ENCODE results near the gene FAM107B.

FAM107B gene

DNA sequence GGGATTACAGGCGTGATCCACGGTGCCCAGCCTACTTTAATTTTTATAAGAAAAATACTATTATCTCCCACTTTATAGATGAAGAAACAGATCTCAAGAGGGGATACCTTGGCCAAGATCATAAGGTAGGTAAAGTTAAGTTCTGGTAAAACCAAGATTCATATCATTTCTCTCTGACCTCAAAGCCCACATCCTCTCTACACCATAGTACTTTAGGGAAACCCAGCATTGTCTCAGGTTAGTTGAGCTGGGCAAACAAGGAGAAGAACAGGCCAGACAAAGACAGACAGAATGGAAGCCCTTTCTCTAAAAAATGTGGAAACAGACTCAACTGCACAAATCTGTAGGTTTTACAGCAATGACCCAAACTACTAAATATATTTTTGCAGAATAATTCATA lies 246.2 kb downstream of the FAM107B start:
- Mint-ChIP-seq H3K36me3 (ENCODE audit: low read depth) (peaks cover 25% of the 10 kb centered on the region), H3K9me3 (no peaks in the 10 kb centered on the region), H3K27me3 (ENCODE audit: low read depth, poor library complexity) (no peaks in the 10 kb centered on the region), H3K4me3 (no peak overlapping the region), H3K27ac (no peak overlapping the region), H3K4me1 (peaks cover 23% of the 10 kb centered on the region)
- no peak for DNase-seq
- TF ChIP-seq, protein P1, sequence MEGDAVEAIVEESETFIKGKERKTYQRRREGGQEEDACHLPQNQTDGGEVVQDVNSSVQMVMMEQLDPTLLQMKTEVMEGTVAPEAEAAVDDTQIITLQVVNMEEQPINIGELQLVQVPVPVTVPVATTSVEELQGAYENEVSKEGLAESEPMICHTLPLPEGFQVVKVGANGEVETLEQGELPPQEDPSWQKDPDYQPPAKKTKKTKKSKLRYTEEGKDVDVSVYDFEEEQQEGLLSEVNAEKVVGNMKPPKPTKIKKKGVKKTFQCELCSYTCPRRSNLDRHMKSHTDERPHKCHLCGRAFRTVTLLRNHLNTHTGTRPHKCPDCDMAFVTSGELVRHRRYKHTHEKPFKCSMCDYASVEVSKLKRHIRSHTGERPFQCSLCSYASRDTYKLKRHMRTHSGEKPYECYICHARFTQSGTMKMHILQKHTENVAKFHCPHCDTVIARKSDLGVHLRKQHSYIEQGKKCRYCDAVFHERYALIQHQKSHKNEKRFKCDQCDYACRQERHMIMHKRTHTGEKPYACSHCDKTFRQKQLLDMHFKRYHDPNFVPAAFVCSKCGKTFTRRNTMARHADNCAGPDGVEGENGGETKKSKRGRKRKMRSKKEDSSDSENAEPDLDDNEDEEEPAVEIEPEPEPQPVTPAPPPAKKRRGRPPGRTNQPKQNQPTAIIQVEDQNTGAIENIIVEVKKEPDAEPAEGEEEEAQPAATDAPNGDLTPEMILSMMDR (IDR thresholded peaks at IDR 0.05), result no peak

DNA sequence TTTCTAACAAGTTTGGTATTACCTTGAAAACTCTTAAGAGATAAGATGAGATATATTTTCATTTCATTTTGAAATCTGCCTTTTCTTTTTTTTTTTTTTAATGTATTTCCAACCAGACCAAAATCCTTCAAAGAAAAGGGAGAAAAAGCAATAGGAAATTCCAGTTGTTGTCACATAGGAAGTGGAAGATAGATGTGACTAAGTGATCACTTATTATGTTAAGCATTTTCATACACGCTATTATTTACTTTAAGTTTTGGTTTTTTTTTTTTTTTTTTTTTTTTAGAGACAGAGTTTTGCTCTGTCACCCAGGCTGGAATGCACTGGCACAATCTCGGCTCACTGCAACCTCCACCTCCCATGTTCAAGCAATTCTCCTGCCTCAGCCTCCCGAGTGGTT lies 246.8 kb downstream of the FAM107B start:
- H3K4me1 Mint-ChIP-seq, result peaks cover 23% of the 10 kb centered on the region
- TF ChIP-seq, protein P1 (IDR thresholded peaks at IDR 0.05), result no peak
- no peak overlapping the region for H3K4me3 Mint-ChIP-seq
- no peaks in the 10 kb centered on the region for H3K27me3 Mint-ChIP-seq (ENCODE audit: low read depth, poor library complexity)
- no peaks in the 10 kb centered on the region for H3K9me3 Mint-ChIP-seq
- H3K27ac Mint-ChIP-seq, result no peak overlapping the region
- H3K36me3 Mint-ChIP-seq (ENCODE audit: low read depth), result peaks cover 25% of the 10 kb centered on the region
- no peak for DNase-seq

DNA sequence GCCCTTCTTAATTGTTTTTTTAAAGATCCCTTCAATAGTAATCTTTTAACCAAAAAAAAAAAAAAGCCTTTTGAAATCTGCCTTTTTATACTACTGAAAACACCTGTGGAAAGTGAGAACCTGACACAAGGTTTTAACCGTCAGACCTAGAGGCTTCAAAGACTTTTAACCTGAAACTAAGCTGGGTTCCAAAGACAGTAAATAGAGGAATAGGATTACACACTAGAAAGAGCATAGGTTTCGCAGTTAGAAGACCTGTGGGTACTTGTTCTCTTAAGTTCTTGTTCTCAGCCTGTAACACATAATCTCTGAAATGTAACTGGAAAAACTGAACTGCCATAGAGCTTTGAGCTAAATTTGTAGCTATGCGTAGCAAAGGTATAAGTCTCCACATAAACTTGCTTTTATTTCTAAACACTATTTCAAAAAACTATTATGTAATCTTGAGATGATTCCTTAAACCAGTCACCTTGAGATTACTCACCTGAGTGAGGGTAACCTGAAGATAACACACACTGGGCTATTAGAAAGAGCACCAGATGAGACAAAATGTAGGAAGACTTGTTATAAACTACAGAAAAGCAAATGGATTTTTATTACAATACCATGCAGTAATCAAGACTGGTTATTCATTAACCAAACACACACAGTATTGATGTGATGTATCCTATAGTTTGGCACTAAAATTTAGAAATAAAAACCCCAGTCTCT lies 247.4 kb downstream of the FAM107B start:
- H3K4me1 Mint-ChIP-seq, result peaks cover 18% of the 10 kb centered on the region
- peaks cover 25% of the 10 kb centered on the region for H3K36me3 Mint-ChIP-seq (ENCODE audit: low read depth)
- no peaks in the 10 kb centered on the region for H3K9me3 Mint-ChIP-seq
- H3K27ac Mint-ChIP-seq, result no peak overlapping the region
- no peak for DNase-seq
- no peak overlapping the region for H3K4me3 Mint-ChIP-seq
- TF ChIP-seq, protein P1 (IDR thresholded peaks at IDR 0.05), result no peak
- no peaks in the 10 kb centered on the region for H3K27me3 Mint-ChIP-seq (ENCODE audit: low read depth, poor library complexity)

DNA sequence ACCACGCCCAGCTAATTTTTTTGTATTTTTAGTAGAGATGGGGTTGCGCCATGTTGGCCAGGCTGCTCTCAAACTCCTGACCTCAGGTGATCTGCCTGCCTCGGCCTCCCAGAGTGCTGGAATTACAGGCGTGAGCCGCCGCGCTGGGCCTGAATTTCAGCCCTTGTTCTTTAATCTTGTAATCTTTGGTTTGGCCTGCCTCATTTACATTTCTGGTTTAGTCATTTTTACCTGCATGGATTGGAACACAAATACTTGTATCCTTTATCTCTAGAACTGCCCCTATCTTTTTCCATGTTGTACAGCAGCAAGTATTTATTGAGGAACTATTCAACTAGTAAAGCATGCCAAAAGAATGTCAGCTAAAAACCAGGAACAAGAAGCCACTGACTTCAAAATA lies 248.4 kb downstream of the FAM107B start:
- Mint-ChIP-seq H3K4me1 (peaks cover 11% of the 10 kb centered on the region), H3K36me3 (ENCODE audit: low read depth) (peaks cover 32% of the 10 kb centered on the region), H3K27ac (no peak overlapping the region), H3K4me3 (no peak overlapping the region), H3K27me3 (ENCODE audit: low read depth, poor library complexity) (peaks cover 3% of the 10 kb centered on the region), H3K9me3 (no peaks in the 10 kb centered on the region)
- TF ChIP-seq, protein P1 (IDR thresholded peaks at IDR 0.05), result no peak
- no peak for DNase-seq

DNA sequence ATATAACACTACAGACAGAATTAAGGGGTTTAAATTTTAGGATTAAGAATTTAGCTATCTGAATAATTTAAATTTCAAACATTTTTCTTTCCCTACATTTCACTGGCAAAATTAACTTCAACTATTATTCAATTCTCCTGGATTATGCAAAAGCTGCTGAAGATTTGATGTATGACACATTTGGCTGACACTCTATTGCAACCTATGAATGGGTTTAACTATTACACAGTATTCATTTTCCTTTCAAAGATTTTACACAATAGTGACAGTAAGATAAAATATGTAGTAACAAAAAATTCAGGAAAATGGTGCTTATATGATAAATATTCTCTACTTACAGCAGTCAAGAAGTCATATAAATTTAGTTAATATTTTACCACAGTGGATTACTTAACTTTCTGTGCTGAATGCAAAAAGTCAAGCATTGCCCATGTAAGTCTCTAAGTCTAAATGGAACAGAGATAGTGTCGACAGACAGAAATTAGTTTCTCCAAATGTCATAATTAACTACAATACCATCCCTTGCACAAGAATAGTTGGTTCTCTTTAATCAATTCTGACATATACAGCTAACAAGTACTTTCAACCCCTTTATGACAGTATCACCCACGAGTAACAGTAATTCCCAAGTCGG lies 249.9 kb downstream of the FAM107B start:
- no peaks in the 10 kb centered on the region for H3K9me3 Mint-ChIP-seq
- TF ChIP-seq, protein P1 (IDR thresholded peaks at IDR 0.05), result no peak
- no peak overlapping the region for H3K4me3 Mint-ChIP-seq
- peaks cover 41% of the 10 kb centered on the region for H3K36me3 Mint-ChIP-seq (ENCODE audit: low read depth)
- H3K4me1 Mint-ChIP-seq, result peaks cover 11% of the 10 kb centered on the region
- no peak for DNase-seq
- H3K27me3 Mint-ChIP-seq (ENCODE audit: low read depth, poor library complexity), result peaks cover 3% of the 10 kb centered on the region
- H3K27ac Mint-ChIP-seq, result no peak overlapping the region

DNA sequence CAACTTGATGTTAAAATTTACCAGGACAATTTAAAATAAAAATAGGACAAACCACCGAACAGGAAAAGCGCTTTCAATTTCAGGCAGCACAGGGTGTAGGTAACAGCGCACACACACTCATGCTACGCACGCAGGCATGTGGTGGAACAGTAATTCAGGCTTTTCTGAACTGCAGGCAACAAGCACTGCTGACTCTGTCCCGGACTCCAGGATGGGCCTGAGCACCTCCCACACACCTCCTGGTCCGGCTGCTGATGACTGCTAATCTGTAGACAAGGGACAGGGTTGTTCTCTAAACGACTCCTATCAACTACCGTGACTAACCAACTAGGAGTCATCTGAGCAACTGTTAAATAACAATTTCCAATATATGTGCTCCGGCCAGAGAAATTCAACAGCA lies 251.4 kb downstream of the FAM107B start:
- no peaks in the 10 kb centered on the region for H3K9me3 Mint-ChIP-seq
- no peak for DNase-seq
- no peak overlapping the region for H3K4me3 Mint-ChIP-seq
- H3K27me3 Mint-ChIP-seq (ENCODE audit: low read depth, poor library complexity), result peaks cover 3% of the 10 kb centered on the region
- TF ChIP-seq, protein P1 (IDR thresholded peaks at IDR 0.05), result no peak
- peak overlapping the region; percentile 53 for H3K27ac Mint-ChIP-seq
- peaks cover 19% of the 10 kb centered on the region for H3K4me1 Mint-ChIP-seq
- peaks cover 35% of the 10 kb centered on the region for H3K36me3 Mint-ChIP-seq (ENCODE audit: low read depth)
